Measurements from ENCODE around the gene SLC12A7. TPM values are rescaled to one million over a fixed set of nuclear protein-coding genes. Genes with fewer than 3 reads are reported as not detected.

The SLC12A7 gene
- total RNA-seq, 1 donor from 2014 or later = 4.9 TPM

GRCh38 chr5:1007221-1007680, 104.6 kb downstream of the SLC12A7 start:
- no peaks in the 10 kb centered on the region for H3K9me3 Mint-ChIP-seq (ENCODE audit: low read depth)
- H3K27me3 Mint-ChIP-seq (ENCODE audit: low read depth) = peaks cover 68% of the 10 kb centered on the region
- peaks cover 14% of the 10 kb centered on the region for H3K4me1 Mint-ChIP-seq (ENCODE audit: low read depth)
- TF ChIP-seq, protein P1, sequence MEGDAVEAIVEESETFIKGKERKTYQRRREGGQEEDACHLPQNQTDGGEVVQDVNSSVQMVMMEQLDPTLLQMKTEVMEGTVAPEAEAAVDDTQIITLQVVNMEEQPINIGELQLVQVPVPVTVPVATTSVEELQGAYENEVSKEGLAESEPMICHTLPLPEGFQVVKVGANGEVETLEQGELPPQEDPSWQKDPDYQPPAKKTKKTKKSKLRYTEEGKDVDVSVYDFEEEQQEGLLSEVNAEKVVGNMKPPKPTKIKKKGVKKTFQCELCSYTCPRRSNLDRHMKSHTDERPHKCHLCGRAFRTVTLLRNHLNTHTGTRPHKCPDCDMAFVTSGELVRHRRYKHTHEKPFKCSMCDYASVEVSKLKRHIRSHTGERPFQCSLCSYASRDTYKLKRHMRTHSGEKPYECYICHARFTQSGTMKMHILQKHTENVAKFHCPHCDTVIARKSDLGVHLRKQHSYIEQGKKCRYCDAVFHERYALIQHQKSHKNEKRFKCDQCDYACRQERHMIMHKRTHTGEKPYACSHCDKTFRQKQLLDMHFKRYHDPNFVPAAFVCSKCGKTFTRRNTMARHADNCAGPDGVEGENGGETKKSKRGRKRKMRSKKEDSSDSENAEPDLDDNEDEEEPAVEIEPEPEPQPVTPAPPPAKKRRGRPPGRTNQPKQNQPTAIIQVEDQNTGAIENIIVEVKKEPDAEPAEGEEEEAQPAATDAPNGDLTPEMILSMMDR (IDR thresholded peaks at IDR 0.05) = no peak
- no peak overlapping the region for H3K27ac Mint-ChIP-seq (ENCODE audit: unreplicated experiment)
- no peak overlapping the region for H3K4me3 Mint-ChIP-seq (ENCODE audit: unreplicated experiment)
- H3K36me3 Mint-ChIP-seq (ENCODE audit: low read depth) = no peaks in the 10 kb centered on the region
- DNase-seq (ENCODE audit: low spot score) = peak; percentile 73

- H3K27me3 Mint-ChIP-seq (ENCODE audit: low read depth) = peaks cover 68% of the 10 kb centered on the region
These were observed 105.2 kb downstream of the SLC12A7 start for GRCh38 chr5:1006656-1007071.

GRCh38 chr5:1005904-1006655, 105.8 kb downstream of the SLC12A7 start:
- H3K4me3 Mint-ChIP-seq (ENCODE audit: unreplicated experiment) = no peak overlapping the region
- DNase-seq (ENCODE audit: low spot score) = peak; percentile 77
- no peak overlapping the region for H3K27ac Mint-ChIP-seq (ENCODE audit: unreplicated experiment)
- no peaks in the 10 kb centered on the region for H3K9me3 Mint-ChIP-seq (ENCODE audit: low read depth)
- TF ChIP-seq, protein P1 (IDR thresholded peaks at IDR 0.05) = no peak
- H3K27me3 Mint-ChIP-seq (ENCODE audit: low read depth) = peaks cover 65% of the 10 kb centered on the region
- no peaks in the 10 kb centered on the region for H3K36me3 Mint-ChIP-seq (ENCODE audit: low read depth)
- H3K4me1 Mint-ChIP-seq (ENCODE audit: low read depth) = peaks cover 14% of the 10 kb centered on the region

More at GRCh38 chr5:1006656-1007071, 105.2 kb downstream of the SLC12A7 start:
- peak; percentile 57 for DNase-seq (ENCODE audit: low spot score)
- Mint-ChIP-seq H3K4me3 (ENCODE audit: unreplicated experiment) (no peak overlapping the region), H3K27ac (ENCODE audit: unreplicated experiment) (no peak overlapping the region), H3K4me1 (ENCODE audit: low read depth) (peaks cover 14% of the 10 kb centered on the region), H3K9me3 (ENCODE audit: low read depth) (no peaks in the 10 kb centered on the region), H3K36me3 (ENCODE audit: low read depth) (no peaks in the 10 kb centered on the region)
- TF ChIP-seq, protein P1 (IDR thresholded peaks at IDR 0.05) = no peak

- no peaks in the 10 kb centered on the region for H3K9me3 Mint-ChIP-seq (ENCODE audit: low read depth)
- H3K4me3 Mint-ChIP-seq (ENCODE audit: unreplicated experiment) = no peak overlapping the region
- H3K27ac Mint-ChIP-seq (ENCODE audit: unreplicated experiment) = no peak overlapping the region
- no peaks in the 10 kb centered on the region for H3K36me3 Mint-ChIP-seq (ENCODE audit: low read depth)
- DNase-seq (ENCODE audit: low spot score) = no peak
- TF ChIP-seq, protein P1 (IDR thresholded peaks at IDR 0.05) = no peak
- peaks cover 63% of the 10 kb centered on the region for H3K27me3 Mint-ChIP-seq (ENCODE audit: low read depth)
- peaks cover 14% of the 10 kb centered on the region for H3K4me1 Mint-ChIP-seq (ENCODE audit: low read depth)
These were observed 106.5 kb downstream of the SLC12A7 start for GRCh38 chr5:1005249-1005851.

- TF ChIP-seq, protein P1 (IDR thresholded peaks at IDR 0.05) = peak; percentile 79
- peaks cover 10% of the 10 kb centered on the region for H3K4me1 Mint-ChIP-seq (ENCODE audit: low read depth)
- peaks cover 62% of the 10 kb centered on the region for H3K27me3 Mint-ChIP-seq (ENCODE audit: low read depth)
- H3K36me3 Mint-ChIP-seq (ENCODE audit: low read depth) = no peaks in the 10 kb centered on the region
- H3K9me3 Mint-ChIP-seq (ENCODE audit: low read depth) = no peaks in the 10 kb centered on the region
- DNase-seq (ENCODE audit: low spot score) = no peak
- no peak overlapping the region for H3K27ac Mint-ChIP-seq (ENCODE audit: unreplicated experiment)
- H3K4me3 Mint-ChIP-seq (ENCODE audit: unreplicated experiment) = peak overlapping the region; percentile 68
These were observed 107.2 kb downstream of the SLC12A7 start for GRCh38 chr5:1004461-1005248.

Measured in chondrocyte (in vitro differentiated cells).